Natural killer cell treated with Interleukin-12 subunit alpha and Interleukin-12 subunit beta and Interleukin-15 and Interleukin-18, amount 100 ng/mL, for 72 hours (primary cell): ENCODE results near the gene SWSAP1. TPM values are rescaled to one million over a fixed set of nuclear protein-coding genes. Genes with fewer than 3 reads are reported as not detected.
A peak's percentile ranks its signal among the peaks of the same experiment; 100 is the strongest.
"Not testable (repeated sequence)": the region's sequence is repeated elsewhere in the genome, so short reads cannot be mapped to it uniquely, and the experiment has no call there.

Experiments used
- ATAC-seq, 2 donors: fragments of 150-1000 bp; cut with Tn5 transposase in 1 of 2; sonication (Bioruptor Pico), chemical (Tn5 transposase) in 1 of 2; 2 replicates each; pipeline ENCODE4 v1.10.0; 2021
- DNase-seq: peaks from one replicate; pipeline ENCODE4 v3.0.0; 2022; ENCODE audit warnings: low spot score
- H3K27ac Mint-ChIP-seq, 2 donors: 1 replicate in 1 of 2; 2 replicates in 1 of 2; pipeline ENCODE4 v1.8.0; 2022; ENCODE audit warnings: mixed read lengths in 2 of 2, mild to moderate bottlenecking in 1 of 2, moderate library complexity in 1 of 2
- H3K27me3 Mint-ChIP-seq, 2 donors: 1 replicate in 1 of 2; 2 replicates in 1 of 2; pipeline ENCODE4 v1.8.0; 2022; ENCODE audit warnings: mixed read lengths in 2 of 2
- H3K36me3 Mint-ChIP-seq: one replicate; pipeline ENCODE4 v1.8.0; 2022; ENCODE audit warnings: mixed read lengths
- H3K4me1 Mint-ChIP-seq, 2 donors: 1 replicate in 1 of 2; 2 replicates in 1 of 2; pipeline ENCODE4 v1.8.0; 2022; ENCODE audit warnings: low read depth in 2 of 2, mixed read lengths in 2 of 2, mild to moderate bottlenecking in 1 of 2
- H3K4me3 Mint-ChIP-seq: one replicate; pipeline ENCODE4 v1.8.0; 2022; ENCODE audit warnings: mixed read lengths
- H3K9me3 Mint-ChIP-seq: 2 replicates; pipeline ENCODE4 v1.8.0; 2022; ENCODE audit warnings: mixed read lengths
- total RNA-seq, 2 donors: library from RNA; stranded (reverse); gene quantifications; one replicate each; pipeline ENCODE4 v1.2.3, GENCODE V29; 2022

The SWSAP1 gene
- total RNA-seq, 2 donors from 2014 or later = 1.6 to 3.0 TPM

DNA sequence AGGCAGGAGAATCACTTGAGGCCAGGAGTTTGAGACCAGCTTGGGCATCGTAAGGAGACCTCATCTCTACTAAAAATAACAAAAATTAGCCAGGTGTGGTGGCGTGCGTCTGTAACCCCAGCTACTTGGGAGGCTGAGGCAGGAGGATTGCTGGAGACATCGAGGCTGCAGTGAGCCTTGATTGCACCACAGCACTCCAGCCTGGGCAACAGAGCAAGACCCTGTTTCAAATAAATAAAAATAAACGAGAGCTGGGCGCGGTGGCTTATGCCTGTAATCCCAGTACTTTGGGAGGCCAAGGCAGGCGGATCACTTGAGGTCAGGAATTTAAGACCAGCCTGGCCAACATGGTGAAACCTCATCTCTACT, 34.4 kb upstream of the SWSAP1 start:
- H3K27me3 Mint-ChIP-seq, ATAC-seq, H3K36me3 Mint-ChIP-seq, DNase-seq, H3K9me3 Mint-ChIP-seq, H3K27ac Mint-ChIP-seq: not testable (repeated sequence)
- Mint-ChIP-seq H3K4me1 (peaks cover 15 to 24% of the 10 kb centered on the region in 2 donors), H3K4me3 (peak overlapping the region; percentile 74)

GRCh38 chr19:11342429-11342828, 32.0 kb upstream of the SWSAP1 start:
- ATAC-seq = no peak
- no peak for DNase-seq
- Mint-ChIP-seq H3K9me3 (no peaks in the 10 kb centered on the region), H3K27ac (no peak overlapping the region), H3K27me3 (no peaks in the 10 kb centered on the region), H3K4me3 (no peak overlapping the region), H3K4me1 (peaks cover 31 to 39% of the 10 kb centered on the region in 2 donors), H3K36me3 (no peaks in the 10 kb centered on the region)

DNA sequence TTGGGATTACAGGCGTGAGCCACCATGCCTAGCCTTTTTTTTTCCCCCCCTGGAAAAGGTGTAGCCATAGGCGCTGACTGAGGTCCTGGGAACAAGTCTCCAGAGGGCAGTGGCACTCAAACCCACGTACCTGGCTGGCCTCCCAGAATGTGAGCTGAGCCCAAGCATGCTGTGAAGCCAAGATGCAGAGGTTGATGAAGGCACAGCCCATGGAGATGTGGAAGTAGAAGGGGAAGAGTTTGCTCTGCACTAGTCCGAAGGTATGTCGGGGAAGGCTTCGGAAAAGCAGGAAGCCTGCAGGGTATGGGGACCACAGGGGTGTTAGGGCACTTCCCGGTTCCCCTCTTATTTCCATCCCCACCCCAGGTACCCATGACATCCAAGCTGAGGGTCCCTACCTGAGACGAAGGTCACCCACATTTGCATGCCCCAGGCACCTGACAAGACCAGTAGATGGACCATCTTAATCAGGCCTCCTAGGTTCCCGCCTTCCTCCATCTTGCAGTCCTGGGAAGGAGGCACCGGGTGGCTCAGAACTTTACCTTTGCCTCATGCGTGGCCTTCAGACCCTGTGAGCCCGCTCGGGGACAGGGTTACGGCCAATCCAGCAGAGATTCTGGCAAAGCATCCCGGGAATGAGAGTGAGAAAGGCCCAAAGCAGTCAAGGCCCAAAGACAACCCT, 29.2 kb upstream of the SWSAP1 start:
- Mint-ChIP-seq H3K4me3 (peak overlapping the region; percentile 97), H3K27me3 (no peaks in the 10 kb centered on the region), H3K9me3 (no peaks in the 10 kb centered on the region), H3K36me3 (no peaks in the 10 kb centered on the region), H3K4me1 (peaks cover 24 to 26% of the 10 kb centered on the region in 2 donors), H3K27ac (peak overlapping the region; percentile 93 to 99)
- ATAC-seq (no peak), DNase-seq (no peak)

DNA sequence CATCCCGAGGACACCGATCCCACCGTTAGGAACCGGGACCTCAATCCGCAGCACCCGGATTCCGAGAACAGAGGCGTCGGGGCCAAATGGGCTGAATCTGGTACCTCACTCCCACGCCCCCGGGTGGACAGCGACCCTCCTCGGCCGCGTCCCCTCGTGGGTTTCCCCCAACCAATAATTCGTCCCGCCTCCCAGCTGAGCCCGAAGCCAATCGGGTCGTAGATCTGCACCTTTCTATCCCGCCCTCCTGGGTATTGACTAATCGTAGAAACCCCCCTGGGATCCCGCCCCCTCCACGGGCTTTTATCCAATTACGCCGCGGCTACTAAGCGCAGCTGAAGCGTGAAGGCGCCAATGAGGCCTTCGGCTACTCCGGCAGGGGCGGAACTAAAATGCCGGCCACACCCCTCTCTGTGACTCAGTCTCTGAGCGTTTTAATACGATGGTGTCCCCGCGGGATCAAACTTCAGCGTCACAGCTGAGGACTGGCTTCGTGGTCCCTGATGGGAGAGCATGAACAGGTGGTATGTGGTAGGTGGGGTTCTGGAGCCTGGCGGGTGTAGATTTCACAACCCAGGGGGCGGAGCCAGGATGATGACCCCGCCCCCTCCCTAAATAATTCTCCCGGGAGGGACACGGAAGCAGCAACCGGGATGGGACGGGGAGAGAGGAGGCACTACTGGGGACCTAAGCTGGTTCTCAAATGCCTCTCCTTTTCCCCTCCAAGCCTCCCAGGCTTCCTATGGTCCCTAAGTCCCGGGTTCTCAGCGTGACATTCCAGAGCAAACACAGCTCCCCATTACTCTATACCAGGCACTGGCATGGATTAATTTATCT, 28.1 kb upstream of the SWSAP1 start, which contains the start of the genes CCDC159 and TMEM205:
CCDC159 (plus strand) TSS at position 416 of the 837 bp plus-strand sequence; CDS start at position 504, 88 bp downstream.
TMEM205 (minus strand) TSS at position 165 of the 837 bp plus-strand sequence. CDS start 649 bp downstream, outside the sequence.
- Mint-ChIP-seq H3K4me1 (peaks cover 24 to 26% of the 10 kb centered on the region in 2 donors), H3K36me3 (no peaks in the 10 kb centered on the region), H3K9me3 (no peaks in the 10 kb centered on the region), H3K27ac (peak within 1 kb of the TSS; percentile 93 to 99), H3K4me3 (peak within 1 kb of the TSS; percentile 97), H3K27me3 (no peaks in the 10 kb centered on the region)
- DNase-seq (peak; percentile 99), ATAC-seq (peak; percentile 97 to 98)

DNA sequence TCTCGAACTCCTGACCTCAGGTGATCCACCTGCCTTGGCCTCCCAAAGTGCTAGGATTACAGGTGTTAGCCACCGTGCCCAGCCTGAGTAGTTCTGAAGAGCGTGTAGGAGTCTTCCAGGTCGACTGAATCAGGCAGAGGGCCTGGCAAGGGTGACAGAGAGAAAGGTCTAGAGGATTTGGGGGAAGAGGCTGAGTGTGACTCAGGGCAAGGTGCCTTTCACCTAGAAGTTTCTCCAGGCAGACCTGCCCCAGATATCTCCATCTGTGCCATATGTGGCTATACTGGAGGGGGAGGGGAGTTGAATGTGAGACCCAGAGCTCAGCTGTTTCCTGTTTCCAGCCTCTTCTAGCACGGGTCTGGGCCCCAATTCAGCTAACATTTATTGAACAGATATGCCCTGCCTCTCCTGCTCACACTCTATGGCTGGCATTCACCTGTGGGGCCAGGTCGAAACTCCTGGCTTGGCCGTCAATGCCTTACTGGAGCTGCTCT, 26.9 kb upstream of the SWSAP1 start:
- H3K4me3 Mint-ChIP-seq = peak overlapping the region; percentile 97
- DNase-seq (no peak), ATAC-seq (no peak)
- no peaks in the 10 kb centered on the region for H3K36me3 Mint-ChIP-seq
- peaks cover 24 to 26% of the 10 kb centered on the region in 2 donors for H3K4me1 Mint-ChIP-seq
- peak overlapping the region; percentile 93 to 99 for H3K27ac Mint-ChIP-seq
- H3K9me3 Mint-ChIP-seq = no peaks in the 10 kb centered on the region
- no peaks in the 10 kb centered on the region for H3K27me3 Mint-ChIP-seq

- DNase-seq (no peak), ATAC-seq (no peak)
- Mint-ChIP-seq H3K4me3 (no peak overlapping the region), H3K4me1 (peaks cover 24 to 26% of the 10 kb centered on the region in 2 donors), H3K9me3 (no peaks in the 10 kb centered on the region), H3K27me3 (no peaks in the 10 kb centered on the region), H3K36me3 (no peaks in the 10 kb centered on the region), H3K27ac (no peak overlapping the region)
Observed at GRCh38 chr19:11349171-11349570, 25.3 kb upstream of the SWSAP1 start.

DNA sequence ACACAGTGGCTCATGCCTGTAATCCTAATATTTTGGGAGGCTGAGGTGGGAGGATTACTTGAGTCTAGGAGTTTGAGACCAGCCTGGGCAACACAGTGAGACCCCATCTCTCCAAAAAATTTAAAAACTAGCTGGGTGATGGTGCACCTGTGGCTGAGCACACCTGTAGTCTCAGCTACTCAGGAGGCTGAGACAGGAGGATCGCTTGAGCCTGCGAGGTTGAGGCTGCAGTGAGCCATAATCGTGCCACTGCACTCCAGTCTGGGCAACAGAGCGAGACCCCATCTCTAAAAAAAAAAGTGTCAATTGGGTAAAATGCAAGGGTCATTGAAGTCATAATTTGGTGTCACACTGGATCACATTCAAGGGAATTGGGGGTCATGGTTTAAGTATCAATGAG, 20.4 kb upstream of the SWSAP1 start:
- DNase-seq, H3K27me3 Mint-ChIP-seq, H3K9me3 Mint-ChIP-seq, H3K27ac Mint-ChIP-seq, ATAC-seq, H3K4me3 Mint-ChIP-seq, H3K36me3 Mint-ChIP-seq: not testable (repeated sequence)
- H3K4me1 Mint-ChIP-seq = peaks cover 13 to 14% of the 10 kb centered on the region in 2 donors

DNA sequence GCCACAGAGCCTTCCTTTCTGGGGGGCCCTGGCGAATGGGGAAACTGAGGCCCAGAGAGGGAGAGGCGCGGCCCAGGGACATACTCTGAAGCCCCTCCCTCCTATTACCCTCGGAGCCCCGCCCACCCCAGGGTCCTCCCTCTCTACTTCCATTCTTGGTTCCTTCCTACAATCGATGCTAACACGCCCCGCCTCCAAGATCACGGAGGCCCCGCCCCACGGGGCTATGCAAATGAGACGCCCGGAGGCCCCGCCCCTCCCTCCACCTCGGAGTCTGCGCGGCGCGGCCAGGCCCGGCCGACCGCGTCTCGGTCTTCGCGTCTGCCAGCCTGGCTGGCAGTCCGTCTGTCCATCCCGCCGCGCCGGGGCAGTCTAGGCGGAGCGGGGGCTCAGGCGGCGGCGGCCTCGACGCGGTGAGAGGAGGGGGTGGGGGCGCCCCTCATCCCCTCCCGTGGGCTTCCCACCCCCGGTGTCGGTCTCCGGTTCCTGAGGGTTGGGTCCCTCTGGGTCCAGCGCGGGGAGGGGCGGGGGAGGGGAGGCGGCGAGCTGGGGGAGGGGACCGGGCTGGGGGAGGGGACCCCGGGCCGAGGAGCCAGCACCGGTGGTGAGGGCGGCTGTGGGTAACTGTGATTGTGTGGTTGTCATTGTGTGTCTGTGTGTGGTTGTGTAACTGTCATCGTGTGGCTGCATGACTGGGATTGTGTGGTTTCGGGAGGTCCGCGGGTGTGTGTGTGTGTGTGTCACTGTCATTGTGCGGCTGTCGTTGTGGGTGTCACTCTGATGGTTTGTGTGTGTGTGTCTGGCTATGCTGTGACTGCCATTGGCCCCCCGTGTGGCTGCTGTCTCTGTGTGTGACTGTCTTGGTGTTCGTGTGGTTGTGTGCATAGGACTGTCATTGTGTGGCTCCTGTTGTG, 19.0 kb upstream of the SWSAP1 start, which contains the start of gene PLPPR2:
PLPPR2 (plus strand) TSS at position 273 of the 914 bp plus-strand sequence. CDS start 2,242 bp downstream, outside the sequence.
- H3K4me3 Mint-ChIP-seq = peak within 1 kb of the TSS; percentile 81
- H3K9me3 Mint-ChIP-seq = peaks cover 3% of the 10 kb centered on the region
- peak; percentile 91 for DNase-seq
- peak; percentile 90 to 96 for ATAC-seq
- no peaks in the 10 kb centered on the region for H3K36me3 Mint-ChIP-seq
- peaks cover 0 to 6% of the 10 kb centered on the region in 2 donors for H3K27me3 Mint-ChIP-seq
- peaks cover 13 to 14% of the 10 kb centered on the region in 2 donors for H3K4me1 Mint-ChIP-seq
- H3K27ac Mint-ChIP-seq = peak within 1 kb of the TSS; percentile 3 to 7

DNA sequence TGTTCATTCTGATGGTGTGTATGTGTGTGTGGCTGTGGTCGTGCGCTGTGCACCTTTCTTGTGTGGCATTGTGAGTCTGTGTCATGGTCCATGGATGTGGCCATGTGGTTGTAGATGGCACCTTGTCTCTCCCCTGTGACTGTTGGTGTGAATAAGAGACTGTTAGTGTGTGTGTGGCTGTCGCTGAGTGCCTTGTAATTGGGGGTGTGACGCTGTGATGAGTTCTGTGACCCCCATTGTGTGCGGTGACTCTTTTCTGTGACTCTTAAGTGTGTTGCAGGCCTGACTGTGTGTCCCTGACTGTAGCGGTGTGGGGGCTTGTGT, 18.4 kb upstream of the SWSAP1 start:
- Mint-ChIP-seq H3K27me3 (peaks cover 0 to 6% of the 10 kb centered on the region in 2 donors), H3K9me3 (peaks cover 3% of the 10 kb centered on the region), H3K36me3 (no peaks in the 10 kb centered on the region), H3K4me1 (peaks cover 13 to 14% of the 10 kb centered on the region in 2 donors), H3K4me3 (peak overlapping the region; percentile 81), H3K27ac (peak overlapping the region; percentile 3 to 7)
- DNase-seq (no peak), ATAC-seq (no peak)

GRCh38 chr19:11356676-11357550, 17.6 kb upstream of the SWSAP1 start:
- peaks cover 0 to 6% of the 10 kb centered on the region in 2 donors for H3K27me3 Mint-ChIP-seq
- no peaks in the 10 kb centered on the region for H3K36me3 Mint-ChIP-seq
- peaks cover 3% of the 10 kb centered on the region for H3K9me3 Mint-ChIP-seq
- DNase-seq (no peak), ATAC-seq (no peak)
- H3K27ac Mint-ChIP-seq = peak overlapping the region; percentile 3 to 7
- peak overlapping the region; percentile 81 for H3K4me3 Mint-ChIP-seq
- peaks cover 13 to 14% of the 10 kb centered on the region in 2 donors for H3K4me1 Mint-ChIP-seq

DNA sequence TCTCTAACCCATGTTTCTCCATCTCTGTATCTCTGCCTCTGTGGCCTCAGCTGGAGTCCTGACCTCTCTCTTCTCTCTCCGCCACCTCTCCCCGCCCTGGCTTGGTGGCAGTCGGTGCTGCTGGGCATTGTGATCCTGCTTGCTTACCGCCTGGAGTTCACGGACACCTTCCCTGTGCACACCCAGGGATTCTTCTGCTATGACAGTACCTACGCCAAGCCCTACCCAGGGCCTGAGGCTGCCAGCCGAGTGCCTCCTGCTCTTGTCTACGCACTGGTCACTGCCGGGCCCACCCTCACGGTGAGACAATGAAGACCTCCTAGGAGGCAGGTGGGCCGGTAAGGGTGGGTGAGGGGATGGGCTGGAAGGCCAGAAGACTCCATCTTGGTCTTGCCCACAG, 15.0 kb upstream of the SWSAP1 start:
- peaks cover 0 to 6% of the 10 kb centered on the region in 2 donors for H3K27me3 Mint-ChIP-seq

DNA sequence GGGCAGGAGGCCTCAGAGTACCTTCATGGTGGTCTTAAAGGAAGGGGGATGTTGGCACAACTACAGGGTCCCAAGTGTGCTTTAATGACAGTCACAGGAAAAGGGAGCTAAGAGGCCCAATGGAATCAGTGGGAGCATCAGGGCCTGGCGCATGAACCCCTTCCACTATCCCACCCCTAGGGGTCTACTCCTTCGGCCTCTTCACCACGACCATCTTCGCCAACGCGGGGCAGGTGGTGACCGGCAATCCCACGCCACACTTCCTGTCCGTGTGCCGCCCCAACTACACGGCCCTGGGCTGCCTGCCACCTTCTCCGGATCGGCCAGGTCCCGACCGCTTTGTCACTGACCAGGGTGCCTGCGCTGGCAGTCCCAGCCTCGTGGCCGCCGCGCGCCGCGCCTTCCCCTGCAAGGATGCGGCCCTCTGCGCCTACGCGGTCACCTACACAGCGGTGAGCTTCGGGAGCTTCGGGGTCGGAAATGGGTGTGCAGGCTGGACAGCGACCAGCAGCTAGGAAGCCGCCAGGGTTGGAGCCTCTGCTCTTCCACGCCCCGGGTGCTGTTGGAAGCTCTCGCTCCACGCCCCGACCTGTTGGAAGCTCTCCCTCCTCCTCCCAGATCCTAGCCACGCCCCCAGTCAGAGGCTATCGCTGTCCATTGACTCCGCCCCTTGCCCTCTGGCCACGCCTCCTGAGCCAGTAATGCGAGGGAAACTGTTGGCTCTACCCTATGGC, 13.3 kb upstream of the SWSAP1 start:
- no peak for DNase-seq
- H3K4me1 Mint-ChIP-seq = peaks cover 5 to 7% of the 10 kb centered on the region in 2 donors
- H3K9me3 Mint-ChIP-seq = no peaks in the 10 kb centered on the region
- ATAC-seq = no peak
- H3K27me3 Mint-ChIP-seq = peaks cover 0 to 2% of the 10 kb centered on the region in 2 donors
- no peak overlapping the region for H3K4me3 Mint-ChIP-seq
- H3K27ac Mint-ChIP-seq = no peak overlapping the region
- no peaks in the 10 kb centered on the region for H3K36me3 Mint-ChIP-seq

More for the DNA sequence above, 15.0 kb upstream of the SWSAP1 start:
- Mint-ChIP-seq H3K4me3 (no peak overlapping the region), H3K36me3 (no peaks in the 10 kb centered on the region), H3K9me3 (peaks cover 3% of the 10 kb centered on the region), H3K4me1 (peaks cover 13 to 14% of the 10 kb centered on the region in 2 donors), H3K27ac (no peak overlapping the region)
- DNase-seq (no peak), ATAC-seq (no peak)
